ENCODE measurements around the gene PAX1. TPM values are rescaled to one million over a fixed set of nuclear protein-coding genes. Genes with fewer than 3 reads are reported as not detected.

PAX1 gene
- 0.97 TPM for polyA plus RNA-seq (ENCODE audit: insufficient read length)

GRCh38 chr20:21705575-21706260, at the start of gene PAX1:
Gene PAX1 (plus strand): TSS chr20:21705664. CDS start chr20:21705713, 49 bp downstream.
- no peak for DNase-seq

GRCh38 chr20:21656308-21657067, 49.0 kb upstream of the PAX1 start:
- DNase-seq = no peak

- DNase-seq = no peak
Observed at GRCh38 chr20:21661488-21662055, 43.9 kb upstream of the PAX1 start.

GRCh38 chr20:21663465-21663864, 42.0 kb upstream of the PAX1 start:
- DNase-seq = no peak

DNA sequence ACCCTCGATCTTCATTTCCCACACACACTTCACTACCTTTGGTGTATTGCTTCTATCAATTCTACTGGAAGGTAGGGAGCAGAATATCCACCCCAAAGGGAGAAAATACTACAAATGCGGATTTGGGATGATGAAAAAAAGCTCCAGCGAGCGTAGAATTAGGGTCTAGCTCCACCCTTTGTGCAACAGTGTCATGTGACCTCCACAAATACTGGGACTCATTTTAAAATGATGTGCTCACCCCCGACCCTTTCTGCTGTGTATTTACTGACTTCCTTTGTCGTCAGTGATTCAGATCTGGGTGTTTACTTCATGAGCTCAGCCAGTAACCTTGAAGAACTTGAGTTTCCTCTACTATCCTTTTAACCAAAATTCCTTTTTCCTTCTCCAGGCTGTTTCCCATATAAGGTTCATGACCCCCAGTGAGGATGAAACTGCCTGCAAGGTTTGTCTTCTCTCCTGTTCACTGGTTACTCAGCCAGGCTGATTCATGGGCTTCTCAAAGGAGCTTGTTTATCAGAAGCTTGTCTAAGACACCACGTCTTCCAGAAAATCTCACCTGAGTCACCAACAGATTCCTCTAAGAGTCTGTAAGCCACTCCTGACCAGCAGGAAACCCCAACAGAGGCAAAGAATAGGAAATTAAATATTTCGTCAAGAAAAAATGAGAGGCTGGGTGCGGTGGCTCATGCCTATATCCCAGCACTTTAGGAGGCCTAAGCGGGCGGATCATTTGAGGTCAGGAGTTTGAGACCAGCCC, 39.6 kb upstream of the PAX1 start:
- DNase-seq = no peak

DNA sequence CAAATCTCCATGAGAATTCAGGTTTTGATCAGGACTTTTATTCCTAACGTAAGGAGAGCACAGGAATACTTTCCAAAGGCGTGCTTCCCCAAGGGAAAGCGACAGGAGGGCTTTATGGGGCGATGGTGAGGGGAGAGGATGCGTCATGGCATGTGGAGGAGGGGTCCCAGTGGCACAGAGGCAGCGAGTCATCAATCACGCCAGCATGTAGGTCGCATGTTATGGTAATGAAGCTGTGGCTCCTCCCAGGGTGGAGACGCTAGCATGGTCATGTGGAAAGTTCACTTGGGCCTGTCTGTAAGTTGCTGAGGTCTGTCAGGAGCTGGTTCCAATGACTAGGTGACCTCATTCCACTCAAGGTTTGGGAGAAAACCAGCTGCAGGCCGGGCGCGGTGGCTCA, 35.3 kb upstream of the PAX1 start:
- no peak for DNase-seq

DNA sequence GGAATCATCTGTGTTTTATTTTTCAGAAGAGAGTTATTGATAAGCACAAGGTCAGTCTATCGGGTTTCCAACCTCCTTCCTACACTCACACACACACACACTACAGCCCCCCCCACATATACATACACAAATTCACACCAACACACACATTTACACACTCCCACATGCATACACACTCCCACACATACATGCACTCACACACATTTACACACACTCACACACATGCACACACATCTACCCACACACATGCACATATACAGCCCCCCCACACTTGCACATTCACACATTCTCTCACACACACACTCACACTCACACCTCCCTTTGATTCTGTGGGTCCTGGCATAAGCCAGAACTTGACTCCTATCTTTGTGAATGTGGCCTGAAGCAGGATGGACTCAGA, 34.5 kb upstream of the PAX1 start:
- no peak for DNase-seq

DNA sequence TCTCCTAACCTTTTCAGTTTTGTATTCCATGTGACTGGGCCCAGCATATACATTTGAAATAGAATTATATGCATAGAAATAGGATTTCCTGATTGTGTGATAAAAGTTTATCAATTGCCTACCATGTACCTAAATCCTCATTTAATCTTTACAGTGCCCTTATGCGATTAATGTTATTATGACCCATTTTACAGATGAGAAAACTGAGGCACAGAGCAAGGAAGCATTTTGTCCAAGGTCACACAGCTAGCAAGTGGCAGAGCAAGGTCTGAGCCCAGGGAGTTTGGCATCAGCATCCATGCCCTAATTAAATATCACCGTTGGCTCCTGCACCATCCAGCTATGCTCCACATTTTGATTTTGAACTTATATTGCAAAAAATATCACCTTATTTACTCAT, 28.2 kb upstream of the PAX1 start:
- DNase-seq = no peak

DNA sequence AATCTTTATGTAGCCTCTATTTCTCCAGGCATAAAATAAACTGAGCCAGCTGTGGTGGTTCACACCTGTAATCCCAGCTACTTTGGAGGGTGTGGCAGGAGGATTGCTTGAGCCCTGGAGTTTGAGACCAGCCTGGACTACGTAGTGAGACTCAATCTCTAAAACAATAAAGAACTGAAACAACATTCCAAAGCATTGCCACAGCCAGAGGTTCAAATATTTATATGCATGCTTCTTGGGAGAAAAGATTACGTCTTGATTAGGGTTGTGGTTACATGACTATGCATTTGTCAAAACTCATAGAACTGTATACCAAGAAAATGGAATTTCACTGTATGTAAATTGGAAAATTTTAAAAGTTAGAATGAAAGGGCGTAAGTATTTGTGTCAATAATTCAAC, 27.7 kb upstream of the PAX1 start:
- DNase-seq = no peak

DNA sequence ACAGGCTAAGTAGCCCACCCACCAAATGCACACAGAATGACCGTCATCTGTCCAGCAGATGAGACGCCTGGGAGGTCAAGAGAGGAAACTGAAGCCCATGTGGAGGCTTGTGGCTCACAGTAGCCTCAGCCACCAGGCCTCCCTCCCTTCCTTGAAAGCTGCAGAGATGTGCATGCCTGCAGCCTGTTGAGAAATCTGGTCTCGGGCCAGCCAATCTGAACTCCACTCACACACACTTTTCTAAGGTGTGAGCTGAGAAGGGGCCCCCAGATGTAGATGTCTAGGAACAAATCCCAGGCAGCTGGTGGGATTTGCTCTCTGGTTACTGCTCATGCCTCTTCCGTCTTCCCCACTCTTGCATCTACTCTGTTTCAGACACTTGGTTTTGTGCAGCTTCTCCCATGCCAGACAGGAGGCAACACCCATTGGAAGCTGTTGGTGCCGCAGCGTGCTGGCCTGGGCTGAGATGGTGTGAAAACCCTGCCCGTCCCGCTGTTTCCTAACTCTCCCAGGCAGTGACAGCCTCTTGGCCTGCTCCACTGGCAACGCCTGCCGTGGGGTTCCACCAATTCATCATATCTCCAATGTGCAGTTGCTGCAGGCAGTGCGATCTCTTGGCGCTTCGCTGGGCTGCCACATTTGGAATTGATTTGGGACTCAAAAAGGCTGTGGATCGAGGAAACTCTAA, 24.1 kb upstream of the PAX1 start:
- DNase-seq = no peak

DNA sequence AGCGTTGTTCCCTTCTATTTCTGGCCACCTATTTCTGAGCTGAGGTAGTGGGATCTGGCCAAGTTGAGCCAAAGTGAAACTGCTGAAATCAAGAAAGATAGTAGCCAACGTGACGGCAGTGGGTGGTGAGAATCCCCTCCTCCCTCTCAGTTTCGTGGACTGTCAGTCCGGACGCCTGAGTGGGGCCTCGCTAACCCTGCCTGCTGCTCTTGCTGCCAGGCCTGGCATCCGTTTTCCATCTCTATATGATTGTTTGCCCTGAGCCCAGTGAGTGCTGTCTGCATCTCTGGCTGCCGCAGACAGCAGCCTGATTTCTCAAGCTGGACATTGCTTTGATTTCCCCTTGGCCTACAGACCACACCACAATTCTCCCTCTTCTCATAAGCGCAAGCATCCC, 23.5 kb upstream of the PAX1 start:
- no peak for DNase-seq

DNA sequence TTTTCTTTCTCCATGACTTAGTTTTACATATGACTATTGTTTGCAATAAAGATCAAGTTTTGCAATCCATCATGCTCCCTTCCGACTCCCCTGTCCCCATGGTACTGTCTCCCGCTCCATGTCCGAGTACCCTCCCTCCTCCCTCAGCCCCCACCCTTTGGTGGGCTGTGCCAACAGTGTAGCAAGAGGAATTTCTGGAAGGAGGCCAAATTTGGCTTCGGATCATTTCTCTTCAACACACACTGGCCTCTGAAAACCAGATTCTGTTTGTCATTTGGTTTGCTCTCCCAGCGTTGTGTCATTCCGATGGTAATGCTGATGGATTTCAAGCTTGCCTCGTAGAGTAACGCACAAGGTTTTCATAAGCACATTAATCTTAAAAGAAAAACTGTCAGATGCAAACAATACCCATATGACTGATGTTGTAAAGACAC, 22.9 kb upstream of the PAX1 start:
- peak; percentile 34 for DNase-seq

- DNase-seq = no peak
Observed at GRCh38 chr20:21684671-21685070, 20.8 kb upstream of the PAX1 start.

GRCh38 chr20:21685981-21686380, 19.5 kb upstream of the PAX1 start:
- no peak for DNase-seq

GRCh38 chr20:21693322-21693721, 12.1 kb upstream of the PAX1 start:
- no peak for DNase-seq

DNA sequence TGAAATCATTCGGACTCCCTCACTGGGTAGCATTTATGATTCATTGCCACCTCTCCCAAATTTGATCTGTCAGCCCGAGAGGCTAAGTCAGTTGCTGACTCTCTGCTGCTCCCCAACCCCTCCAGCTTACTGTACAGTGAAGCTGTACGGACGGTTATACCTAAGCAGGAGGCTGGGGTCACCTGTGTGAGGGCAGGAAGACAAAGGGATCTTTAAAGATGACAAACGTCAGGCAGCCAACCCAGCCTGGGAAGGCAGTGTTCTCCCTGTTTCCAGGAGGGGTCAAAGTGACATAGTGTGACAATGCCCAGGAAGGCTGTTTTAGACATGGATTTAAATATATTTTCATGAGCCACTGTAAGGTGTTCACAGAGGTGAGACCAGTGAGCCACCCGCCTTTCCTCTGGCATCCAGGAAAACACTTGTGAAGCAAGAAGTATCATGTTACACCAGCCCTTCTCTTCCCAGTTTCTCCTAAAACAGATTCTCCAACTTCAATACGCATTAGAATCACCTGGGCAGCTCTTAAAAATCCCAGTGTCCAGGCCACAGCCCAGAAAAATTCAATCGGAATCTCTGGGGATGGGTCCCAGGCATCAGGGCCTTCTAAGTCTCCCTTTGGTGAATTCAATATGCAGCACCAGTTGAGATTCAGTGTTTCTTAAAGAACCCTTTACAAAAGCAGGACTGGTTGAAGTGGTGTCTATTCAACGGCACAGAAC, 6.8 kb upstream of the PAX1 start:
- no peak for DNase-seq

DNA sequence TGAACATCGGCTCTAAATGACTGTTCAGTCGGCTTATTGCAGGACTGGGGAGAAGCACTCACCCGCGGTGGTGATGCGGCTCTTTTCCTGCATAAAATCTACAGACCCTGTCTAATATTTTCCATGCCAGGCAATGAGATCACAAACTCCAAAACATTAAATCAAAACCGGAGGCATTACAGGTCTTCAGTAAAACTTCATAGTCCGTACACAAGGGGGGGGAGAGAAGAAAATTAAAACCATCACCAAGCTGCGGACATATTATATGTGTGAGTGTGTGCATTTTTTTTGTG, 6.3 kb upstream of the PAX1 start:
- DNase-seq = no peak

DNA sequence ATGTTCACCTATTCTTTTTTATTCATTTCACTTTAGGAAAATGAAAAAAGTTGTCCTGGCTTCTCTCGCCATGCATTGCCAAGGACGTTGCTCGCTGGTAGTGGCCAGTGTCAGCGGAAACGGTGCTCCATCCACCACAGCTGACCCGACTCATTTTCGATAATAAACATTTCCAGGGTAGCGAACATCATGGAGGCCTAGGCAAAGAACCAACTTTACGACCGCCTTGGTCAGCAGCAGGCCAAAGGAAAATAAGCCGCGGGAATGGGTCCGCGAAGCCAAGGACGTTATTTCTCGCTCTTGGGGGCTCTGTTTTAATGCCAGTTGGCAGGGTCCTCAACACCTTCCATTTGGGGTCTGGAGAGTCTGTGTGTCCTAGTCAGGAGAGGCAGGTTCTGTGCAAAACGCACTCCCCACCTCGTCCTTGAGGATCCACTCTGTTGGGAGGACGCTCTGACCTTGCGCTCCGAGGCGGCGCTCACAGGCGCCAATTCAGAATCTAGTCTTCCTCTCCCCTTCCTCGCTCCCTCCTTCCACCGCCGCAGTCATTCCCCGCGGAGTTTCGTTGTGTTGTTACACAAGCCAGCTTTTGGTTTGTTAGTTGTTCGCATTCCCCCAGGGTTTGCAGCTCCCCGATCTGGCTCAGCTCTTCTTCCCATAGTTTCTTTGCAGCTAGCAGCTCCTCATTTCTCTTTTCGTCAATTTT, 4.1 kb upstream of the PAX1 start:
- no peak for DNase-seq

- DNase-seq = no peak
Observed at GRCh38 chr20:21702016-21702415, 3.4 kb upstream of the PAX1 start.

DNA sequence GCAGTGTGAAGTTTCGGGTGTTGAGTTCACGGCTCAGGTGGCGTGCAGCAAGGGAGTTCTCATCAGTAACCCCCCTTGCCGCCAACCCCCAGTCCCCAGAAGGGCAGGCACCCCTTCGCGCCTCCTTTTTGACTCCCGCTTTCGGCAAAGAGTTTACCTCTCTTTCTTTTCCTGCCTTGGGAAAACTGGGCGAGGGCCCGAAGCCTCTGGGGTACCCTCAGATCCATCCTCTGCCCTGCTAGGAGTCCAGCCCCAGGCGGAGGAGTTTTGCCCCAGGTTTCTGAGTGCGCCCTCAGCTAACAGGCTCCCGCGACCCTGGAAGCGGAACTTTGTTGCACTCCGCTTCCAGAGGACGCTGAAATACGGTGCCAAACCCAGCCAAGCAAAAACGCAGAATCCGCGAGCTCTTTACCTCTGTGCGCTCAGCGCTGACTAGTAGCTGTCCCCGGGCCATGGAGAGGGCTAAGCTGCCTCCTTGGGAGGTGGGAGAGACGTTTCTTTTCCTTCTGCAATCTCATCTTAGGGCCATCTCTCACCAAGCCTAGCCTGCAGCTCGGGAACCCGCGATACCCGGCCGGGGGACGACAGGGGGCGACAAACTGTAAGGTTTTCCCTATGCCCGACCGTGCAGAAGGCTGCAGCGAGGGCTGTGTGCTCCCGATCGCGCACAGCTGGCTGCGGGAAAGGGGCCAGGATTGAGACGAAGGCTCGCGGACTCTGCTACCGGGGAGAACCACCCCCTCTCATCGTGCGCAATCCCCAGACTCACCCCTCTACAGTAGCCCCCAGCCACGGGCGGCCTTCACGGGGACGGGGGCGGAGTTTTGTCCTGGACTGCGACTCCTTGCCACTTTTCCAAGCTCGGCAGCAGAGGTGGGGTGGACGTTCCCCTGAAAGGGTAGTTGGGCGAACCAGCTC, 2.7 kb upstream of the PAX1 start:
- DNase-seq = peak; percentile 84

Data from hindlimb muscle (tissue), 1 donor.